Measurements from ENCODE around the gene CCDC195. TPM values are rescaled to one million over a fixed set of nuclear protein-coding genes. Genes with fewer than 3 reads are reported as not detected.

CCDC195 gene
- polyA plus RNA-seq, 2 of the 4 experiments (the other 2 are of a cell fraction): not detected

DNA sequence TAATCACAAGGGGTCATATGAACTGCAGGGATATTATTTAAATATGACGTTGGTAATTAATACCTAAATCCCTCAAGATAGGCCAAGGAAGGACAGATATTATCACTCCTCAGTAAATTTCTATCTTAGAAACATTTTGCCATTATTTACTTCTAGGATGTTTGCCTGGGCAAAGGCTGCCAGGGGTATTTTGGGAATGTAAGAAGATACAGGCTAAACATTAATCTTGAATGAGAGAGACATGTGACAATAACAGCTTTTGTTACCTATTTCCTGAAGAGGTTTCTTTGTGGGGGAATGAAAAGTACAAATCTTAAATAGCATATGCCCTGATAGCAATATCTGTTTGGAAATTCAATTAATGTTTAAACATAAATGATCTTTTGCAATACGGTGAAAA is 756 bp upstream of the CCDC195 start:
- H3K4me2 ChIP-seq: peak overlapping the region; percentile 29; the same call in 2 of the 3 replicates
- peaks cover 4% of the 10 kb centered on the region; the same call in 1 of the 3 replicates for H3K4me1 ChIP-seq
- no peak overlapping the region for H3K4me3 ChIP-seq
- TF ChIP-seq MYC (IDR thresholded peaks at IDR 0.05; ENCODE audit: borderline replicate concordance, low read length) (no peak), SREBF2 (IDR thresholded peaks at IDR 0.05) (no peak), EHMT2 (IDR thresholded peaks at IDR 0.05; ENCODE audit: low read depth) (no peak), RARB (CRISPR knock-in tag; IDR thresholded peaks at IDR 0.05) (no peak), PBX3 (IDR thresholded peaks at IDR 0.05) (no peak), USF2 (IDR thresholded peaks at IDR 0.05) (no peak), RFX5 (IDR thresholded peaks at IDR 0.05) (no peak)
- CTCF ChIA-PET: no interaction called here
- no peaks in the 10 kb centered on the region; the same call in 2 of the 3 replicates for H3K9me3 ChIP-seq
- FAIRE-seq (no peak), DNase-seq (ENCODE audit: low read depth in 1 of 2, low spot score in 1 of 2) (no peak), ATAC-seq (no peak)
- POLR2A ChIA-PET: no interaction called here
- WGBS (ENCODE audit: missing lambda C conversion rate): 30% methylated on average over 2 of the region's 2 CpGs
- H3K27ac ChIP-seq: no peak overlapping the region

- H3K4me1 ChIP-seq: peaks cover 4% of the 10 kb centered on the region; the same call in 1 of the 3 replicates
- 32% methylated on average over 10 of the region's 10 CpGs for WGBS (ENCODE audit: missing lambda C conversion rate)
- no peak for ATAC-seq
- no peak for FAIRE-seq
- H3K27ac ChIP-seq: no peak overlapping the region
- H3K4me3 ChIP-seq: no peak overlapping the region
- peak; percentile 97 for TF ChIP-seq MAFK (IDR thresholded peaks at IDR 0.05; ENCODE audit: partially characterized antibody)
- TF ChIP-seq JUN (IDR thresholded peaks at IDR 0.05): no peak
- H3K9me3 ChIP-seq: no peaks in the 10 kb centered on the region; the same call in 2 of the 3 replicates
- ChIA-PET POLR2A (no interaction called here), CTCF (interaction anchor here (0.6 kb wide), 1 partner anchor 58 kb away, joined by 3 read pairs; no protein-coding TSS in a partner anchor)
- no peak for DNase-seq (ENCODE audit: low read depth in 1 of 2, low spot score in 1 of 2)
- no peak overlapping the region for H3K4me2 ChIP-seq
Observed at GRCh38 chr2:224711859-224712665, 4.1 kb downstream of the CCDC195 start.

DNA sequence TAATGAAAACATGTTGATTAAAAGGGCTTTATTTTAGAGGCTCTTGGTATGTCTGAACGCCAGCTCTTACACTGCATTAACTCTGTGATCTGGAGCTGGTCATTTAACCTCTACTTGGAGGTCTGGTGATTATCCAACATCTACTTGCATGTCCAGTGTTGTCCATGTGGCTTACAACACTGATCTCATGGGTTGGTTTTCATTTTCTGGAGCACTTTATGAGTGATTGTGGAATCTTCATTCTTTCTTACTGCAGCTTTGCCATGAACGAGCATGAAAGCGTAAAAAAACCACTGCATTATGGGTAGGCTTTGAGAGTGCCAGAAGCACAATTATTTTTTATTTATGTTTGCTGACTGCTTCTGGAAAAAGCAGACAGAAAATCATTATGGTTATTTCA is 4.8 kb downstream of the CCDC195 start:
- Histone ChIP-seq H3K9me3 (no peaks in the 10 kb centered on the region; the same call in 2 of the 3 replicates), H3K27ac (no peak overlapping the region), H3K4me2 (no peak overlapping the region), H3K4me3 (no peak overlapping the region), H3K4me1 (no peaks in the 10 kb centered on the region)
- 83% methylated on average over 3 of the region's 3 CpGs for WGBS (ENCODE audit: missing lambda C conversion rate)
- ChIA-PET CTCF (no interaction called here), POLR2A (no interaction called here)
- DNase-seq (ENCODE audit: low read depth in 1 of 2, low spot score in 1 of 2) (no peak), ATAC-seq (no peak), FAIRE-seq (no peak)
- TF ChIP-seq HOXA7 (CRISPR knock-in tag; IDR thresholded peaks at IDR 0.05) (no peak), PHF8 (IDR thresholded peaks at IDR 0.05; ENCODE audit: borderline replicate concordance, low read depth) (no peak), ATOH8 (CRISPR knock-in tag; IDR thresholded peaks at IDR 0.05; ENCODE audit: low read depth) (no peak), TP53 (CRISPR knock-in tag; IDR thresholded peaks at IDR 0.05) (no peak), HOXB5 (CRISPR knock-in tag; IDR thresholded peaks at IDR 0.05) (no peak), ELK1 (IDR thresholded peaks at IDR 0.05; ENCODE audit: low read depth, low read length) (no peak), POLR2A (IDR thresholded peaks at IDR 0.05; ENCODE audit: low read length) (no peak), MAZ (IDR thresholded peaks at IDR 0.05; ENCODE audit: borderline replicate concordance, low read depth, low read length) (no peak), HES2 (IDR thresholded peaks at IDR 0.05) (no peak), HOXB13 (CRISPR knock-in tag; IDR thresholded peaks at IDR 0.05; ENCODE audit: low read depth) (no peak), JUN (IDR thresholded peaks at IDR 0.05) (no peak), CBX8 (IDR thresholded peaks at IDR 0.05) (no peak), FOSB (CRISPR knock-in tag; IDR thresholded peaks at IDR 0.05) (no peak), ZNF302 (CRISPR knock-in tag; IDR thresholded peaks at IDR 0.05) (no peak), CHD2 (IDR thresholded peaks at IDR 0.05; ENCODE audit: low read length, partially characterized antibody) (no peak), BHLHE40 (IDR thresholded peaks at IDR 0.05; ENCODE audit: low read depth, low read length) (no peak)
- TF ChIP-seq, protein P1, sequence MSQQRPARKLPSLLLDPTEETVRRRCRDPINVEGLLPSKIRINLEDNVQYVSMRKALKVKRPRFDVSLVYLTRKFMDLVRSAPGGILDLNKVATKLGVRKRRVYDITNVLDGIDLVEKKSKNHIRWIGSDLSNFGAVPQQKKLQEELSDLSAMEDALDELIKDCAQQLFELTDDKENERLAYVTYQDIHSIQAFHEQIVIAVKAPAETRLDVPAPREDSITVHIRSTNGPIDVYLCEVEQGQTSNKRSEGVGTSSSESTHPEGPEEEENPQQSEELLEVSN (IDR thresholded peaks at IDR 0.05; ENCODE audit: borderline replicate concordance, low read depth): no peak
- TF ChIP-seq, protein P2, sequence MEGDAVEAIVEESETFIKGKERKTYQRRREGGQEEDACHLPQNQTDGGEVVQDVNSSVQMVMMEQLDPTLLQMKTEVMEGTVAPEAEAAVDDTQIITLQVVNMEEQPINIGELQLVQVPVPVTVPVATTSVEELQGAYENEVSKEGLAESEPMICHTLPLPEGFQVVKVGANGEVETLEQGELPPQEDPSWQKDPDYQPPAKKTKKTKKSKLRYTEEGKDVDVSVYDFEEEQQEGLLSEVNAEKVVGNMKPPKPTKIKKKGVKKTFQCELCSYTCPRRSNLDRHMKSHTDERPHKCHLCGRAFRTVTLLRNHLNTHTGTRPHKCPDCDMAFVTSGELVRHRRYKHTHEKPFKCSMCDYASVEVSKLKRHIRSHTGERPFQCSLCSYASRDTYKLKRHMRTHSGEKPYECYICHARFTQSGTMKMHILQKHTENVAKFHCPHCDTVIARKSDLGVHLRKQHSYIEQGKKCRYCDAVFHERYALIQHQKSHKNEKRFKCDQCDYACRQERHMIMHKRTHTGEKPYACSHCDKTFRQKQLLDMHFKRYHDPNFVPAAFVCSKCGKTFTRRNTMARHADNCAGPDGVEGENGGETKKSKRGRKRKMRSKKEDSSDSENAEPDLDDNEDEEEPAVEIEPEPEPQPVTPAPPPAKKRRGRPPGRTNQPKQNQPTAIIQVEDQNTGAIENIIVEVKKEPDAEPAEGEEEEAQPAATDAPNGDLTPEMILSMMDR (IDR thresholded peaks at IDR 0.05): no peak
